ENCODE measurements around the gene PPP1R13B.

PPP1R13B gene

GRCh38 chr14:103731916-103732867 lies 115.2 kb downstream of the PPP1R13B start:
- no peak for DNase-seq (ENCODE audit: low read depth)

GRCh38 chr14:103731481-103731880 lies 115.9 kb downstream of the PPP1R13B start:
- no peak for DNase-seq (ENCODE audit: low read depth)

GRCh38 chr14:103730490-103731035 lies 116.8 kb downstream of the PPP1R13B start:
- DNase-seq (ENCODE audit: low read depth), result no peak

GRCh38 chr14:103729496-103730448 lies 117.6 kb downstream of the PPP1R13B start:
- no peak for DNase-seq (ENCODE audit: low read depth)

- DNase-seq (ENCODE audit: low read depth), result no peak
Measured at GRCh38 chr14:103728721-103729120, 118.7 kb downstream of the PPP1R13B start.

GRCh38 chr14:103728141-103728540 lies 119.2 kb downstream of the PPP1R13B start:
- no peak for DNase-seq (ENCODE audit: low read depth)

- DNase-seq (ENCODE audit: low read depth), result no peak
Measured at GRCh38 chr14:103727313-103727980, 119.9 kb downstream of the PPP1R13B start.

- DNase-seq (ENCODE audit: low read depth), result no peak
Measured at GRCh38 chr14:103726474-103726873, 120.9 kb downstream of the PPP1R13B start.

GRCh38 chr14:103725739-103726395 lies 121.5 kb downstream of the PPP1R13B start:
- DNase-seq (ENCODE audit: low read depth), result no peak

- DNase-seq (ENCODE audit: low read depth), result no peak
Measured at GRCh38 chr14:103725001-103725682, 122.2 kb downstream of the PPP1R13B start.

- DNase-seq (ENCODE audit: low read depth), result no peak
Measured at GRCh38 chr14:103724116-103724515, 123.3 kb downstream of the PPP1R13B start.

GRCh38 chr14:103723748-103724081 lies 123.7 kb downstream of the PPP1R13B start:
- DNase-seq (ENCODE audit: low read depth), result no peak

GRCh38 chr14:103721334-103722120 lies 125.8 kb downstream of the PPP1R13B start:
- DNase-seq (ENCODE audit: low read depth), result no peak

- DNase-seq (ENCODE audit: low read depth), result no peak
Measured at GRCh38 chr14:103719751-103720150, 127.6 kb downstream of the PPP1R13B start.

- no peak for DNase-seq (ENCODE audit: low read depth)
Measured at GRCh38 chr14:103718572-103718971, 128.8 kb downstream of the PPP1R13B start.

- no peak for DNase-seq (ENCODE audit: low read depth)
Measured at GRCh38 chr14:103716899-103717411, 130.4 kb downstream of the PPP1R13B start.

GRCh38 chr14:103716091-103716801 lies 131.1 kb downstream of the PPP1R13B start:
- no peak for DNase-seq (ENCODE audit: low read depth)

- peak; percentile 100 for DNase-seq (ENCODE audit: low read depth)
Measured at GRCh38 chr14:103715052-103716000, 132.0 kb downstream of the PPP1R13B start, which contains the start of the genes XRCC3 and ZFYVE21. XRCC3 (minus strand) TSS chr14:103715451; CDS start chr14:103711087, 4,364 bp downstream. ZFYVE21 (plus strand) TSS chr14:103715810; CDS start chr14:103715842, 32 bp downstream.
